DLD1 (cell line): Measurements from ENCODE around the gene PARD3B.

ENCODE experiments used
- in situ Hi-C: cut with HindIII; loops from 2 replicates; pipeline ENCODE4 v1.10.0; 2017; ENCODE audit warnings: low sequenced_read_pairs

Gene PARD3B

GRCh38 chr2:204824751-204825453 lies 279.6 kb downstream of the PARD3B start:
- in situ Hi-C loops, result no loop called here

DNA sequence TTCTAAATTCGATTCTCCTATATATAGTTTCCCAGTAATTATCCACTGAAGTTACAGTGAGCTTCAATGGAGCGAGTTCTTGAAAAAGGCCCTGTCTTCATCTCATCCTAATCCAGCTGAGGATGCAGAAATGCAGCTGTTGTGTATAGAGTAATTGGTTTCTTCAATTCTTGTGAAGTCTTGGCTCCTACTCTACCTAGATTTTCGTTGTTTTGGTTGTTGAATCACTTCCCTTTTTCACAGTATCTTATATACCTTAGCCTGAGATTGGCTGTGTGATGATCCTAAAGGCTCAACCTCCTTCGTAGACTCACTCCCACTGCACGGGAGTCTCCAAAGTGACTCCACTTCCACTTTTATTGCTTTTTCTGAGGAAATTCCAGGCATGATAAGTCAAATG lies 280.4 kb downstream of the PARD3B start:
- in situ Hi-C loops, result no loop called here

DNA sequence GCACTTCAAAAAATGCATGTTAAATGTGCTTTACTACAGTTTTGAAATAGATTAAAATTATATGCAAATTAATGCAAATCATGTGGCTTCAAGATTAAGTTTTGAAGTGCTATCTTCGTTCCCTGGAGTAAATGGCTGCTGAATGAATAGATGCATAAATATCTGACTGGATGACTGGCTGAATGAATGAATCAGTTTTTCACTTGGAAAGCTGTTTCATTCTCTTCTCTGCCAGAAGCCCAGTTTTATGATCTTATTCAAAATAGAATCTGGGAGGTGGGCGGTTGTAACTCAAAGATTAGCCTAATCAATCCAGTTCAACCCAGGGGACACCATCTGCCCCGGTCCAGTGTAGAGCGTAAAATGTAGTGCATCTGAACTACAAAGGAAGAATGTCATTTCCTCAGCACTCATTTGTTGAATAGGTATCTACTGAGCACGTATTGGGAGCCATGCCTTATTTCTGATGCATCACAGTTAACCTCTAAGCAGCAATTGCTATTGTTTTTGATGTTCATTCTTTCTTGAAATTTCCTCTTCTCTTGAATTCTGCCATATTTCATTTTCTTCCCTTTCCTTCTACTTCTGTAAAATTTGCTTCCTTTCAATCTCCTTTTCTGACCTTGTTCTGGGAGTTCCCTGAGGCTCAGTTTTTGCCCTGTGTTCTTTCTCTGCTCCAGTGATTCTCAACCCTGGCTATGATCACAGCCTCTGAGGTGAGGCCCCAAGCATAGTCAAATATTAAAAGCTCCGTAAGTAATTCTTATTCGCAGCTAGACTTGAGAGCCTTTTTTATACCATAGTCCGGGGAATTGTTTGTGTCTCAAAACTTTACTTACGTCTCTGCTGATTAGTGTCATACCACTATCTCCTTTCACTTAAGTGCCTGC lies 282.7 kb downstream of the PARD3B start:
- in situ Hi-C loops, result no loop called here

- in situ Hi-C loops, result no loop called here
Measured at GRCh38 chr2:204834716-204835384, 289.6 kb downstream of the PARD3B start.

DNA sequence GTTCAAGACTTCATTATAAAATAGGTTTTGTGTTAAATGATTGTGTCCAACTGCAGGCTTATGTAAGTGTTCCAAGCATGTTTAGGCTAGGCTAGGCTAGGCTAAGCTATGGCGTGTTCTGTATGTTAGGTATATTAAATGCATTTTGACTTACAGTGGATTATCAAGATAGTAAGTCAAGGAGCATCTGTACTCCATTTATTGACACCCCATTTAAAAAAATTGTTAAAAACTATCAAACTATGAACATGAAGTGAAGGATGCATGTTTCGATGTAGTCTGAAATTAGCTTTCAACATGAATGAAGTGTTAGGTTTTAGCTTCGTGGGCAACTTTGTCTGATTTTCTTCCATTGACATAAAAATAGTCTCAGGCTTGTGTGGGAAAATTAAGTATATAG lies 290.5 kb downstream of the PARD3B start:
- in situ Hi-C loops, result no loop called here

DNA sequence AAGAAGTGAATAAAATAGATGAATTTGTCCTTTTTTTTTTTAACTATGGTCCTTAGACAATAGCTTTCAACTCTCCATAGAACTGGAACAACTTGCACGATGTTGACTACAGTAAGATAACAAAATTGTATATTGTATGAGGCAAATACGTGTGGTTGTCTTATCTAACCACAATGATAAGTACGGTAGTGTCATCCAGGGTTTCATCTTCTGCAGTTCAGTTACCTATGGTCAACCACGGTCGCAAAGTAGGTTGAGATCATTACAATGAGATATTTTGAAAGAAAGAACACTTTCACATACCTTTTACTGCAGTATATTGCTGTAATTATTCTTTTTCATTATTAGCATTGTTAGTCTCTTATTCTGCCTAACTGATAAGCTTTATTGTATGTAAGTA lies 295.2 kb downstream of the PARD3B start:
- in situ Hi-C loops, result no loop called here

DNA sequence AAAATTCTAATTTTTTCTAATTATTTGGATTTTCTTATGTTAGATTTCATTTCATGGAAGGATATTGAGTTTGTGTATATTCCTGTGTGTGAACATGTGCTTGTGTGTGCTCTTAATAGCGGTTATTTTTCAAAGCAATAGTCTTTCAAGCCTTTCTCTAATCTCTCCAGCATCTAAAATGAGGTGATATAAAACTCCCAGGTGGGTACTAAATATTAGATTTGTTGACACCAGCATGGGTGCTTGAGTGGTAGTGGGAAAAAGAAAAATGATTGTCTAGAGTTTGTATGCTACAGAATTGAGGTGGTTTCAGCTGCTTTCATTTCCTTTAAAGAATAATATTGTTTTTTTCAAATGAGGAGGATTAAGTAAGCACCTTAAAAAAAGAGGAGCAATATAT lies 296.8 kb downstream of the PARD3B start:
- in situ Hi-C loops, result no loop called here

GRCh38 chr2:204842661-204843485 lies 297.6 kb downstream of the PARD3B start:
- in situ Hi-C loops, result no loop called here

GRCh38 chr2:204846471-204846870 lies 301.2 kb downstream of the PARD3B start:
- in situ Hi-C loops, result no loop called here

DNA sequence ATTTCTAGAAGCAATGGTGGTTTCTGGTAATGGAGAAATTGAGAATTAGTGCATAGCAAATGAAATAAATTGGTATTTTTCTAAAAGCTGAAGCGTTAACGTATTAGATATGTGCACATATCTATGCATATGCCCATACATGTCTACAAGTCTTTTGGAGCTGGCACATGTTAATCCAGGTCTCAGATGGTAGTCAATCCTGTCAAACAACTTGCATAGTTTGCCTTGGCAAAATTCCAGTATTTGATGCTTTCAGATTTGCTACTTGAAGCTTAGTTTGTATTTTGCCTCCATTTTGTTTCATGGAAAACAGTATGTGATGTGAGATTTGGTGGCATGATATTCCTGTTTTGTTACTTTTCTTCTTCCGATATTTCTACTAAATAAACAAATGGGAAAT lies 304.6 kb downstream of the PARD3B start:
- in situ Hi-C loops, result no loop called here

GRCh38 chr2:204850581-204850980 lies 305.3 kb downstream of the PARD3B start:
- in situ Hi-C loops, result no loop called here

DNA sequence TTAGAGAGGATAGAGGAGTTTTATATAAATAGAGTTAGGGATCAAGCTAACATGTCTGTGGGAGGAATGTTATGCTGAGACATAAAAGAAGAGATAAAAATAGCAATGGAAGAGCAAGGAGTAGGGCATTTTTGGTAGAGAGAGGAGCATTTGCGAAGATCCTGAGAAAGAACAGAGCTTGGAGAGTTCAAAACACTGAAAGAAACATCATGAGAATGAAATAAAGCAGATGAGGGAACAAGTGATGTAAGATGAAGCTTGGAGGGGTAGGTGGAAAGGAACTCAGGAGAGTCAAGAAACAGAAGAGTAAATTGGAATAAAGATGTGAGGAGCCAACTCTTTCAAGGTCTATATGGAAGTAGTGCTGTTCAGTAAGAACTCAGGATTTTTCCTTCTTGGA lies 308.6 kb downstream of the PARD3B start:
- in situ Hi-C loops, result no loop called here

GRCh38 chr2:204860274-204860673 lies 315.0 kb downstream of the PARD3B start:
- in situ Hi-C loops, result no loop called here

DNA sequence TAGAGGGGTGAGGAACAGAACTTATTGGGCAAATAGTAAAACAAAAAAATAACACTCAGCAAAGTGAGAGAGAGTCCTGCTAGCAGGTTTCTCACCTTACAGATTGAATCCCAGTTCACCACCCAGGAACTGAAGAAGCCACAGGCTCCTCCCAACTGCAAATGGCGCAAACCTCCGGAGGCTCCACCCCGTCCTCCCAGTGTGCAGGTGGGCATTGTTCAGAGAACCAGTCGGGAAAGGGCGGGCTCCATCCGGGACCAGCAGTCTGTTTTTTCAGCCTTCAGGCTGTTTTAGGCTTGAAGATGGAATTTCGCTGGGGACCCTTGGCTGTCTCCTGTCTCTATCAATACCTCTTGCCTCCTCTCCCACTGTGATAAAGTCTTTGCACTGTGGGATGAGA lies 317.5 kb downstream of the PARD3B start:
- in situ Hi-C loops, result no loop called here

DNA sequence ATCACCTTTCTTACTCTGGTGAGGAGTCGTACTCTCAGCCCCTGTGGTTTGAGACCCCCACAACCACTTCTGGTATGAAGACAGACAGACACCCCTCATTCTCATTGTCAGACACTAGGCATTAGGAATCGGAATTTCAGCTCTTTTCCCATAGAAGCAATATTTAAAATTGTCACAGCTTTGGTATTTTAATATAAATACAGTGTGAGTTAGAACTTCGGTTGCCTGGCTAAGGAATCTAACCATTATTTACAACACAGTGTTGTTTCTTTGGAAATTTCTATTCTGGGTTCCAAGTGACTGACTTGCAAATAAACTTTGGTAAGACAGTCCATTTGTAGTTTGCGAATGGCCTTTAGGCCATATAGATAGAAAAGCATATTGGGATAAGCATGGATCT lies 318.1 kb downstream of the PARD3B start:
- in situ Hi-C loops, result no loop called here

- in situ Hi-C loops, result no loop called here
Measured at GRCh38 chr2:204869132-204869823, 324.0 kb downstream of the PARD3B start.

- in situ Hi-C loops, result no loop called here
Measured at GRCh38 chr2:204870053-204870452, 324.8 kb downstream of the PARD3B start.

DNA sequence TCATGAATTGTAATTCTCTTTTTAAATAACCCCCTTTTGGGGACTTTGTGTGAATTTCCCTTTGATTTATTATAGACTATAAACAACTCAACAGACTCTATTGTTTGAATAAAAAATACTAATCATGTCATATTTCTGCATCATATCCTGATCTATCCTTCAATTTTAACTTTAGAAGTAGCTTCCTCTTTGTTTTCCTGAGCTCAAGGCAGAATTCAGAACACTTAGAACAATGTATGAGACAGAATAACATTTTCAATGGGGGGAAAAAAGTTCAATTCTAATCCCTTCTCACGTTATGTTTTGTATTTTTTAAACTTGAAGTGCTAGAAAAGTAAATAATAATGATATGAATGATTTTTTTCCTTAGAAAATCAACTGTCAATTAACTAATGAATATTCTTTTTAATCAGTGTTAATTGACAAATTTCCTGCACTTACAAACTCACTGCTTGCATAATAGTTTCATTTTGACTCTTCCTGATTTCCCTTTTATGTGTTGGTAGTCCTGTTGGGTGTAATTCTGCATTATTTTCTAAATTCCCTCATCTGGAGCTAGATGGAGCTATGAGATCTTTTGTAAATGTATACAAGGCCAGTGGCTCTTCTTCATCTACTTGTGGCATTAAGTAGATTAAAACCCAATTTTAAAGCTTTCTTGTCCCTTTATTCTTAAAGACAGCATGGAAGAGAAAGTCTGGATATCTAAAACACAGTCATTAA lies 326.1 kb downstream of the PARD3B start:
- in situ Hi-C loops, result no loop called here

- in situ Hi-C loops, result no loop called here
Measured at GRCh38 chr2:204876311-204876710, 331.0 kb downstream of the PARD3B start.

- in situ Hi-C loops, result no loop called here
Measured at GRCh38 chr2:204877691-204878090, 332.4 kb downstream of the PARD3B start.
